Measurements from ENCODE around the gene LRRC7. TPM values are rescaled to one million over a fixed set of nuclear protein-coding genes. Genes with fewer than 3 reads are reported as not detected.
"Not testable (repeated sequence)": the region's sequence is repeated elsewhere in the genome, so short reads cannot be mapped to it uniquely, and the experiment has no call there.

LRRC7 gene
- total RNA-seq, 3 donors from 2014 or later, result not detected

DNA sequence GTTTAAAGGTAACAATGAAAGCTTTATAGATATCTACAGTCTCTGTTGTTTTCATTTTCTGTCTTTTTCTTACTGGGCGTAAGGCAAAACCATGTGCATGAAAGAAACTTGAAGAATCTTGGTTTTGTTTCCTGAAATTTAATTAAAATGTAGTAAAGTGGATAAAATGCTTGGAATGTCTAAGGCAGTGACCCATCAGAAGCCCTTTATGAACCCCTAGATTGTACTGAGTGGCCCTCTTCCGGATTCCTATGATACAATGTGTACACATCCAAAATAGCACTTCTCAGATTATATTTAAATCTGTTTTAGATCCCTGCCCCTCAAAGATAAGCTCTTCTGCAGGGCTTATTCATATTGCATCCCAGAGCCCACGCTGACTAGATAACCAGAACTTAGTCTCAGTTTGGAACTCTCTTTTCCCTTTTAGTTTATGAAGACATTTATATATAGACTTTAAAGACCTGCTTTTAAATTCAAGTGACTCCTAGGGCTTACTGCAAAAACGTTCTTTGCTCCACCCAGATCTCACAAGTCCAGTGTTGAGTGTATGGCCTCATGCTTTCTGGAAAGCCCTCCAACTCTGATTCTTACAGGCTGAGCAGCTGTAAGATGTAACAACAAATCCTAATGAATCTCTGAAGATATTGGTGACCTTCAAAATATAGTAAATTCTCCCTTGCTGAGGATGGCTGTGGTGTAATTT is 142.9 kb downstream of the LRRC7 start:
- Histone ChIP-seq H3K9me3 (no peaks in the 10 kb centered on the region), H3K4me3 (no peak overlapping the region), H3K36me3 (no peaks in the 10 kb centered on the region), H3K27me3 (no peaks in the 10 kb centered on the region), H3K4me1 (no peaks in the 10 kb centered on the region), H3K27ac (no peak overlapping the region)
- intact Hi-C loops (cut with DNase I; ENCODE audit: low total_unique reads), result no loop called here
- TF ChIP-seq, protein P1, sequence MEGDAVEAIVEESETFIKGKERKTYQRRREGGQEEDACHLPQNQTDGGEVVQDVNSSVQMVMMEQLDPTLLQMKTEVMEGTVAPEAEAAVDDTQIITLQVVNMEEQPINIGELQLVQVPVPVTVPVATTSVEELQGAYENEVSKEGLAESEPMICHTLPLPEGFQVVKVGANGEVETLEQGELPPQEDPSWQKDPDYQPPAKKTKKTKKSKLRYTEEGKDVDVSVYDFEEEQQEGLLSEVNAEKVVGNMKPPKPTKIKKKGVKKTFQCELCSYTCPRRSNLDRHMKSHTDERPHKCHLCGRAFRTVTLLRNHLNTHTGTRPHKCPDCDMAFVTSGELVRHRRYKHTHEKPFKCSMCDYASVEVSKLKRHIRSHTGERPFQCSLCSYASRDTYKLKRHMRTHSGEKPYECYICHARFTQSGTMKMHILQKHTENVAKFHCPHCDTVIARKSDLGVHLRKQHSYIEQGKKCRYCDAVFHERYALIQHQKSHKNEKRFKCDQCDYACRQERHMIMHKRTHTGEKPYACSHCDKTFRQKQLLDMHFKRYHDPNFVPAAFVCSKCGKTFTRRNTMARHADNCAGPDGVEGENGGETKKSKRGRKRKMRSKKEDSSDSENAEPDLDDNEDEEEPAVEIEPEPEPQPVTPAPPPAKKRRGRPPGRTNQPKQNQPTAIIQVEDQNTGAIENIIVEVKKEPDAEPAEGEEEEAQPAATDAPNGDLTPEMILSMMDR (IDR thresholded peaks at IDR 0.05), result no peak
- TF ChIP-seq POLR2A (IDR thresholded peaks at IDR 0.05) (no peak), POLR2AphosphoS5 (IDR thresholded peaks at IDR 0.05) (no peak)
- DNase-seq (ENCODE audit: low spot score in 2 of 2), result no peak

DNA sequence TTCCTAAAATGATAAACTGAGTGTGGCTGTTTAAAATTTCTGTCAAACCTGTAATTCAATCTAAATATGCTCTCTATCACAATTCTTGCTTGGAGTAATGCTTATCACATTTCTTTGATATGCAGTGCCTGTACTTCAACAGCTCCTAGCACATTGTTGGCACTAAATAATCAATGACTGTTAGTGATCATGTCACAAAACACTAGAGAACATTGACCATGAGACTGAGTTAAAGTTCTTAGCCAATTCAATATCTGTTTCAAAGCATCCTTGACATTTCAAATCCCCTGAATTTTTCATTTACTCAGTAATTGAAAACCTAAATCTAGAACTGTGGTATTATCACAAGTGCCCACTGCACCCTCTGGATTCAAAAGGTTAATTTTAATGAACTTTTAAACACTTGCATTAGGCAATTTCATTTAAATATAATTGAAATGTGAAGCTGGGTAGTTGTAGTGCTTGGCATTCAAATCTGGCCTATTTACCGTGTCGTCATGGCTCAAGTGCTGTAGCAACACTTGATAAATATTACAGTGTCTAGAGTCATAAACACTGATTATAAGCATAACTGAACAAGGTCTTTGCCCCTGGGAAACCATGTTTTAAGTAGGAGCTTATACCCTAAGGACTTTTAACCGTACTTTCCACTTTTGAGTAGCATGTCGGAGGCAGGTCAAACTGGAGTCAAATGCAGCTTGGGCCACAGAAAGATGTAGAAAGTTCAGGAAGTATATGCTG is 143.6 kb downstream of the LRRC7 start:
- intact Hi-C loops (cut with DNase I; ENCODE audit: low total_unique reads), result no loop called here
- no peak overlapping the region for H3K4me3 ChIP-seq
- DNase-seq (ENCODE audit: low spot score in 2 of 2), result no peak
- H3K4me1 ChIP-seq, result no peaks in the 10 kb centered on the region
- H3K27me3 ChIP-seq, result no peaks in the 10 kb centered on the region
- H3K36me3 ChIP-seq, result no peaks in the 10 kb centered on the region
- H3K27ac ChIP-seq, result no peak overlapping the region
- TF ChIP-seq POLR2AphosphoS5 (IDR thresholded peaks at IDR 0.05) (no peak), POLR2A (IDR thresholded peaks at IDR 0.05) (no peak)
- TF ChIP-seq, protein P1 (IDR thresholded peaks at IDR 0.05), result no peak
- H3K9me3 ChIP-seq, result no peaks in the 10 kb centered on the region

DNA sequence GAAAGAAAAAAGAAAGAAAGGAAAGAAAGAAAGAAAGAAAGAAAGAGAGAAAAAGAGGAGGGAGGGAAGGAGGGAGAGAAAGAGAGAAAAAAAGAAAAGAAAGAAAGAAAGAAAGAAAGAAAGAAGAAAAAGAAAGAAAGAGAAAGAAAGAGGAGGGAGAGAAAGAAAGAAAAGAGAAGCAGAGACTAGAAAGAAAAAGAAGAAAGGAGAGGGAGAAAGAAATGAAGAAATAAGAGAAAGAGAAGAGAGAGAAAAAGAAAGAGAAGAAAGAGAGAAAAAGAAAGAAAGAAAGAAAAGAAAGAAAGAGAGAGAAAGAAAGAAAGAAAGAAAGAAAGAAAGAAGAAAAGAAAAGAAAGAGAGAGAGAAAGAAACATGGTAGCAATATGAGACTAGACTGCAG is 150.1 kb downstream of the LRRC7 start:
- H3K4me3 ChIP-seq; DNase-seq (ENCODE audit: low spot score in 2 of 2); H3K4me1 ChIP-seq; intact Hi-C loops (cut with DNase I; ENCODE audit: low total_unique reads); H3K36me3 ChIP-seq; H3K27me3 ChIP-seq; H3K27ac ChIP-seq; H3K9me3 ChIP-seq: not testable (repeated sequence)

DNA sequence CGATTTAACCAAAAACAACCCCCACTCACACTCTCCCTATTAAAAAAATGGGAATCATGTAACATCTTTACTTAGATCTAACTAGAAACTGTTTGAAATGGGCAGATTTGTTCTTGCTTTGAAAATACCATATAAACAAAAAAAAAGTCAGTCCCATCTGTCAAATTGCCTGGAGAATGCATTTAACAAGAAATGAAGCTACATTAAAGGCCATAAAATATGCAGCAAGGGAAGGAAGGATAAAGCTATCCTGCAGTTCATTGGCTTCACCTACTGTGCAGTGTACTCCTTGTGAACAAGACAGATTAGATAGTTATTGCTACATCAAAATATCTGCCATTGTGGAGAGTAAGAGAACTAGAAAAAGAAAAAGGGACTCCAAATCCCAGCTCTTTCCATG is 160.5 kb downstream of the LRRC7 start:
- DNase-seq (ENCODE audit: low spot score in 2 of 2), result no peak
- H3K9me3 ChIP-seq, result no peaks in the 10 kb centered on the region
- intact Hi-C loops (cut with DNase I; ENCODE audit: low total_unique reads), result no loop called here
- no peaks in the 10 kb centered on the region for H3K4me1 ChIP-seq
- H3K27me3 ChIP-seq, result no peaks in the 10 kb centered on the region
- TF ChIP-seq, protein P1 (IDR thresholded peaks at IDR 0.05), result no peak
- TF ChIP-seq POLR2A (IDR thresholded peaks at IDR 0.05), result no peak
- TF ChIP-seq POLR2AphosphoS5 (IDR thresholded peaks at IDR 0.05), result no peak
- H3K36me3 ChIP-seq, result no peaks in the 10 kb centered on the region
- no peak overlapping the region for H3K27ac ChIP-seq
- H3K4me3 ChIP-seq, result no peak overlapping the region

DNA sequence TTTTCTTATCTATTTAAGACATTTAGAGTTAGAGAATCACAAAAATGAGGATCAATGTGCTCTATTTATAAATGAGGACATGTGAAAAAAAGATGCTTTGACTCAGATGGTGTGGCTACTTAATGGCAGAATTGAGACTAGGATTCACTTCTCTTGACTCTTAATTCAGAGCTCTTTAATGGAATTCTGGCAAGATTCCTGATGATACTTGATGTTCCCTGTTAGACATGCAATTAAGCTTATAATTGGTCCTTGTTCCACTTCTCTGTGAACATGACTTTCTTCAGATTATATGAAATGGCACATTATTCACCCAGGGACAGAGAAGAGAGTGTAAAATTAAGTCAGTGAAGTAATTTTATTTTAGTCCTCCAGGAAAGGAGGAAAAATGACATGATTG is 165.3 kb downstream of the LRRC7 start:
- H3K27ac ChIP-seq, result no peak overlapping the region
- H3K27me3 ChIP-seq, result no peaks in the 10 kb centered on the region
- DNase-seq (ENCODE audit: low spot score in 2 of 2), result no peak
- TF ChIP-seq, protein P1 (IDR thresholded peaks at IDR 0.05), result no peak
- TF ChIP-seq POLR2A (IDR thresholded peaks at IDR 0.05) (no peak), POLR2AphosphoS5 (IDR thresholded peaks at IDR 0.05) (no peak)
- H3K4me3 ChIP-seq, result no peak overlapping the region
- H3K4me1 ChIP-seq, result no peaks in the 10 kb centered on the region
- intact Hi-C loops (cut with DNase I; ENCODE audit: low total_unique reads), result no loop called here
- H3K36me3 ChIP-seq, result no peaks in the 10 kb centered on the region
- H3K9me3 ChIP-seq, result peaks cover 0 to 4% of the 10 kb centered on the region in 2 donors

Measured in breast epithelium (tissue), 4 donors.